ENCODE measurements around the gene MICU1. TPM values are rescaled to one million over a fixed set of nuclear protein-coding genes. Genes with fewer than 3 reads are reported as not detected.

Gene MICU1
- total RNA-seq, 1 experiment from 2014 or later: 46.9 TPM

DNA sequence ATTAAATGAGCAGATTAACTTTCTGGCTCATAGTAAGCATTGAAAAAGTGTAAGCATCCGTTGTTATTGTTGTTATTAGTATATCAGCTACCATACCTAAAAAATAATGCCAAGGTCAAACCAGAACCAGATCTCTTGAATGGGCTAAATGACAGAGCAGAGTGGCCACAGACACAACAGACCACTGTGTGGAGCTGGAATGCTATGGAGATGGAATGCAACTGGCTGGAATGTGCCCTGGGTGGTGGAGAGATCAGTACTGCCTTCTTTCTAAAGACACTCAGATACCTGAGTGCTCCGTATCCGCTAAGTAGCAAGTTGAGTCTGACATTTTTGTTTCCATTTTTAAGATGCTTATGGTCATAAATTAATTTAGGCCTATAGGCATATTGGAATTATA is 250.7 kb downstream of the MICU1 start:
- BruUV-seq (replicated peaks): no TSS peak
- ChIA-PET POLR2A (no interaction called here), CTCF (interaction anchor here (0.6 to 0.7 kb wide), 2 partner anchors 76 to 169 kb away, joined by 4 to 6 read pairs; no protein-coding TSS in a partner anchor)
- ATAC-seq: peak; percentile 69; the same call in 1 of the 2 replicates
- no peaks in the 10 kb centered on the region for H3K36me3 ChIP-seq (ENCODE audit: control insufficient read depth, insufficient read depth, low read length)
- H3K9me3 ChIP-seq (ENCODE audit: control insufficient read depth, insufficient read depth, low read depth, low read length): no peaks in the 10 kb centered on the region
- no peak overlapping the region for H3K27ac ChIP-seq (ENCODE audit: low read length)
- DNase-seq (ENCODE audit: low read depth, low spot score): no peak
- no peaks in the 10 kb centered on the region for H3K27me3 ChIP-seq (ENCODE audit: control insufficient read depth, insufficient read depth, low read length)
- intact Hi-C loops (cut with micrococcal nuclease; ENCODE audit: unreplicated experiment): no loop called here
- TF ChIP-seq POLR2AphosphoS5 (IDR thresholded peaks at IDR 0.05; ENCODE audit: low read depth, low read length) (no peak), SIN3A (IDR thresholded peaks at IDR 0.05; ENCODE audit: borderline replicate concordance, insufficient read depth, low read depth, low read length) (no peak)
- TF ChIP-seq, protein P1, sequence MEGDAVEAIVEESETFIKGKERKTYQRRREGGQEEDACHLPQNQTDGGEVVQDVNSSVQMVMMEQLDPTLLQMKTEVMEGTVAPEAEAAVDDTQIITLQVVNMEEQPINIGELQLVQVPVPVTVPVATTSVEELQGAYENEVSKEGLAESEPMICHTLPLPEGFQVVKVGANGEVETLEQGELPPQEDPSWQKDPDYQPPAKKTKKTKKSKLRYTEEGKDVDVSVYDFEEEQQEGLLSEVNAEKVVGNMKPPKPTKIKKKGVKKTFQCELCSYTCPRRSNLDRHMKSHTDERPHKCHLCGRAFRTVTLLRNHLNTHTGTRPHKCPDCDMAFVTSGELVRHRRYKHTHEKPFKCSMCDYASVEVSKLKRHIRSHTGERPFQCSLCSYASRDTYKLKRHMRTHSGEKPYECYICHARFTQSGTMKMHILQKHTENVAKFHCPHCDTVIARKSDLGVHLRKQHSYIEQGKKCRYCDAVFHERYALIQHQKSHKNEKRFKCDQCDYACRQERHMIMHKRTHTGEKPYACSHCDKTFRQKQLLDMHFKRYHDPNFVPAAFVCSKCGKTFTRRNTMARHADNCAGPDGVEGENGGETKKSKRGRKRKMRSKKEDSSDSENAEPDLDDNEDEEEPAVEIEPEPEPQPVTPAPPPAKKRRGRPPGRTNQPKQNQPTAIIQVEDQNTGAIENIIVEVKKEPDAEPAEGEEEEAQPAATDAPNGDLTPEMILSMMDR (IDR thresholded peaks at IDR 0.05): no peak
- no peak overlapping the region for H3K4me3 ChIP-seq (ENCODE audit: low read depth in 2 of 2, low read length in 2 of 2)
- in situ Hi-C loops (cut with HindIII; ENCODE audit: low pct_unique_long_range_greater_than_20kb, low sequenced_read_pairs): no loop called here
- H3K4me1 ChIP-seq (ENCODE audit: control insufficient read depth, insufficient read depth, low read length): no peaks in the 10 kb centered on the region

DNA sequence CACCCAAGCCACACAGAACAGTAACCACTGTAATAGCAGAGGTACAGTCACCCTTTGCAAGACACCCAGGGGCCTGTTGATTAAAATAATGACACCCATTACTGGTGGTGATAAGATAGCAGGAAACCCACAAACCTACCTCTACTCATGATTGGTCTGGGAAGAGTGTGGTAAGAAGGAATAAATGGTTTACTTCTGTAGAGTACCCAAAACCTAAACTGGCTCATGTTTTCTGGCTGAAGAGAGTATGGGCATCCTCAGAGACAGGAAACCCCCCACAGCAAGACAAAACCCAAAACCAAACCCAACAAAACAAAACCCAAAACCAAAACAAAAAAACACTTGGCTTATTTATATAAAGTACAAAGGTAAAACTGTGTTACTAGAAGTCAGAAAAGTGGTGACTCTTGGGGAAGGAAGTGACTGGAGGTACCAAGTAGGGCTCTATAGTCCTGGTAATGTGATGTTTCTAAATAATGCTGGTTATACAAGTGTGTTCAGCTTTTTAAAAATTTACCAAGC is 255.6 kb downstream of the MICU1 start:
- TF ChIP-seq TCF7L2 (IDR thresholded peaks at IDR 0.05; ENCODE audit: low read depth, low read length) (no peak), SIN3A (IDR thresholded peaks at IDR 0.05; ENCODE audit: borderline replicate concordance, insufficient read depth, low read depth, low read length) (no peak), POLR2AphosphoS5 (IDR thresholded peaks at IDR 0.05; ENCODE audit: low read depth, low read length) (no peak)
- TF ChIP-seq, protein P1 (IDR thresholded peaks at IDR 0.05): no peak
- TF ChIP-seq, protein P2, sequence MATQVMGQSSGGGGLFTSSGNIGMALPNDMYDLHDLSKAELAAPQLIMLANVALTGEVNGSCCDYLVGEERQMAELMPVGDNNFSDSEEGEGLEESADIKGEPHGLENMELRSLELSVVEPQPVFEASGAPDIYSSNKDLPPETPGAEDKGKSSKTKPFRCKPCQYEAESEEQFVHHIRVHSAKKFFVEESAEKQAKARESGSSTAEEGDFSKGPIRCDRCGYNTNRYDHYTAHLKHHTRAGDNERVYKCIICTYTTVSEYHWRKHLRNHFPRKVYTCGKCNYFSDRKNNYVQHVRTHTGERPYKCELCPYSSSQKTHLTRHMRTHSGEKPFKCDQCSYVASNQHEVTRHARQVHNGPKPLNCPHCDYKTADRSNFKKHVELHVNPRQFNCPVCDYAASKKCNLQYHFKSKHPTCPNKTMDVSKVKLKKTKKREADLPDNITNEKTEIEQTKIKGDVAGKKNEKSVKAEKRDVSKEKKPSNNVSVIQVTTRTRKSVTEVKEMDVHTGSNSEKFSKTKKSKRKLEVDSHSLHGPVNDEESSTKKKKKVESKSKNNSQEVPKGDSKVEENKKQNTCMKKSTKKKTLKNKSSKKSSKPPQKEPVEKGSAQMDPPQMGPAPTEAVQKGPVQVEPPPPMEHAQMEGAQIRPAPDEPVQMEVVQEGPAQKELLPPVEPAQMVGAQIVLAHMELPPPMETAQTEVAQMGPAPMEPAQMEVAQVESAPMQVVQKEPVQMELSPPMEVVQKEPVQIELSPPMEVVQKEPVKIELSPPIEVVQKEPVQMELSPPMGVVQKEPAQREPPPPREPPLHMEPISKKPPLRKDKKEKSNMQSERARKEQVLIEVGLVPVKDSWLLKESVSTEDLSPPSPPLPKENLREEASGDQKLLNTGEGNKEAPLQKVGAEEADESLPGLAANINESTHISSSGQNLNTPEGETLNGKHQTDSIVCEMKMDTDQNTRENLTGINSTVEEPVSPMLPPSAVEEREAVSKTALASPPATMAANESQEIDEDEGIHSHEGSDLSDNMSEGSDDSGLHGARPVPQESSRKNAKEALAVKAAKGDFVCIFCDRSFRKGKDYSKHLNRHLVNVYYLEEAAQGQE (IDR thresholded peaks at IDR 0.05; ENCODE audit: insufficient read depth in 1 of 2, low read depth in 2 of 2, low read length in 1 of 2): no peak
- CTCF ChIA-PET: no interaction called here
- Histone ChIP-seq H3K36me3 (ENCODE audit: control insufficient read depth, insufficient read depth, low read length) (no peaks in the 10 kb centered on the region), H3K9me3 (ENCODE audit: control insufficient read depth, insufficient read depth, low read depth, low read length) (no peaks in the 10 kb centered on the region), H3K4me1 (ENCODE audit: control insufficient read depth, insufficient read depth, low read length) (no peaks in the 10 kb centered on the region), H3K27me3 (ENCODE audit: control insufficient read depth, insufficient read depth, low read length) (no peaks in the 10 kb centered on the region), H3K4me3 (ENCODE audit: low read depth in 2 of 2, low read length in 2 of 2) (no peak overlapping the region), H3K27ac (ENCODE audit: low read length) (no peak overlapping the region)
- in situ Hi-C loops (cut with HindIII; ENCODE audit: low pct_unique_long_range_greater_than_20kb, low sequenced_read_pairs) (no loop called here), intact Hi-C loops (cut with micrococcal nuclease; ENCODE audit: unreplicated experiment) (no loop called here)
- no TSS peak for BruUV-seq (replicated peaks)
- ATAC-seq (no peak), DNase-seq (ENCODE audit: low read depth, low spot score) (no peak)
- POLR2A ChIA-PET: no interaction called here
